Suprapubic skin (tissue), 4 donors: ENCODE data around the gene CCM2.

Experiments used
- CTCF ChIP-seq, 2 donors: fragments of 200-600 bp in 1 of 2; fragments of 450-650 bp in 1 of 2; sonication (generic) in 1 of 2; IDR thresholded peaks; one replicate each; pipeline ENCODE4 v1.5.1; 2016 to 2019; ENCODE audit warnings: antibody characterized with exemption in 2 of 2, mild to moderate bottlenecking in 1 of 2, moderate library complexity in 1 of 2
- EP300 ChIP-seq: sonication (generic); formaldehyde crosslinking; IDR thresholded peaks from one replicate; pipeline ENCODE4 v1.6.1; 2017; ENCODE audit warnings: antibody characterized with exemption
- POLR2A ChIP-seq, 2 donors: fragments of 450-650 bp; IDR thresholded peaks; one replicate each; pipeline ENCODE4 v1.6.1; 2017; ENCODE audit warnings: antibody characterized with exemption in 2 of 2, mild to moderate bottlenecking in 2 of 2, moderate library complexity in 2 of 2
- POLR2AphosphoS5 ChIP-seq, 3 donors: sonication (generic); formaldehyde crosslinking; IDR thresholded peaks; one replicate each; pipeline ENCODE4 v1.6.1; 2017; ENCODE audit warnings: antibody characterized with exemption in 3 of 3

- TF ChIP-seq CTCF (IDR thresholded peaks at IDR 0.05) (no peak), POLR2AphosphoS5 (IDR thresholded peaks at IDR 0.05) (no peak), EP300 (no peak), POLR2A (IDR thresholded peaks at IDR 0.05) (no peak)
These were observed 76.9 kb downstream of the CCM2 start for GRCh38 chr7:45076946-45077345.
